Suprapubic skin (tissue), 4 donors: Measurements from ENCODE around the gene PFN3. TPM values are rescaled to one million over a fixed set of nuclear protein-coding genes. Genes with fewer than 3 reads are reported as not detected.

Experiments used
- DNase-seq, 2 donors: peaks; one replicate each; pipeline ENCODE4 v3.0.0-alpha.2; 2019; ENCODE audit warnings: low spot score in 2 of 2
- H3K27ac ChIP-seq: fragments of 200-600 bp; sonication (generic); one replicate; pipeline ENCODE4 v1.5.1; 2019
- H3K27me3 ChIP-seq: fragments of 200-600 bp; sonication (generic); one replicate; pipeline ENCODE4 v1.5.1; 2019
- H3K36me3 ChIP-seq: fragments of 200-600 bp; sonication (generic); one replicate; pipeline ENCODE4 v1.5.1; 2019
- H3K4me1 ChIP-seq: fragments of 200-600 bp; sonication (generic); one replicate; pipeline ENCODE4 v1.5.1; 2019
- H3K4me3 ChIP-seq: fragments of 200-600 bp; sonication (generic); one replicate; pipeline ENCODE4 v1.5.1; 2019; ENCODE audit warnings: mild to moderate bottlenecking
- H3K9me3 ChIP-seq: fragments of 200-600 bp; sonication (generic); one replicate; pipeline ENCODE4 v1.5.1; 2019
- EP300 ChIP-seq: sonication (generic); formaldehyde crosslinking; IDR thresholded peaks from one replicate; pipeline ENCODE4 v1.6.1; 2017; ENCODE audit warnings: antibody characterized with exemption
- POLR2A ChIP-seq, 2 donors: fragments of 450-650 bp; IDR thresholded peaks; one replicate each; pipeline ENCODE4 v1.6.1; 2017; ENCODE audit warnings: antibody characterized with exemption in 2 of 2, mild to moderate bottlenecking in 2 of 2, moderate library complexity in 2 of 2
- POLR2AphosphoS5 ChIP-seq, 3 donors: sonication (generic); formaldehyde crosslinking; IDR thresholded peaks; one replicate each; pipeline ENCODE4 v1.6.1; 2017; ENCODE audit warnings: antibody characterized with exemption in 3 of 3
- WGBS: methylation state at CpG from one replicate; pipeline ENCODE4 v1.1.5; 2018; 5-methylcytosine and 5-hydroxymethylcytosine counted together
- total RNA-seq, 4 donors: library from RNA; depleted of rRNA; stranded (reverse); fragments of >200 nt; gene quantifications; one replicate each; pipeline ENCODE4 v1.1.0, GENCODE V29; 2016
- TF ChIP-seq, protein P1 (sequence below), 2 donors: fragments of 200-600 bp in 1 of 2; fragments of 450-650 bp in 1 of 2; sonication (generic) in 1 of 2; IDR thresholded peaks; one replicate each; pipeline ENCODE4 v1.5.1; 2016 to 2019; ENCODE audit warnings: antibody characterized with exemption in 2 of 2, mild to moderate bottlenecking in 1 of 2, moderate library complexity in 1 of 2

PFN3 gene
- total RNA-seq, 4 donors from 2014 or later, result not detected

DNA sequence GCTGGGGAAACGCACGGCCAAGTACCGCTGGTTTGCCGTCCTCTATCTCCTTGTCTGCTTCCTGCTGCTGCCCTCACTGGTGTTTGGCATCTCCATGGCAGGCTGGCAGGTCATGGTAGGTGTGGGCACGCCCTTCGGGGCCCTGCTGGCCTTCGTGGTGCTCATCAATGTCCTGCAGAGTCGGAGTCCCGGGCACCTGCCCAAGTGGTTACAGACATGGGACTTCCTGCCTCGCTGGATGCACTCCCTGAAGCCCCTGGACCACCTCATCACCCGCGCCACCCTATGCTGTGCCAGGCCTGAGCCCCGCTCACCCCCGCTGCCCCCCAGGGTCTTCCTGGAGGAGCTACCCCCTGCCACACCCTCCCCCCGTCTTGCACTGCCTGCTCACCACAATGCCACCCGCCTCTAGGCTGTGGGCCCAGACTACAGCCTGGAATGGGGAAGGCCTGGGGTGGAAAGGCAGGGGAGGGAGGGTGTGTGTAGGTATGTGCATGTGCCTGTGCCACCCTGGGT, 2.5 kb downstream of the PFN3 start:
- Histone ChIP-seq H3K27ac (no peak overlapping the region), H3K4me3 (no peak overlapping the region), H3K9me3 (no peaks in the 10 kb centered on the region), H3K36me3 (no peaks in the 10 kb centered on the region), H3K4me1 (peaks cover 21% of the 10 kb centered on the region), H3K27me3 (peaks cover 56% of the 10 kb centered on the region)
- DNase-seq, result no peak
- 75% methylated on average over 5 of the region's 16 CpGs for WGBS
- TF ChIP-seq EP300, result no peak
- no peak for TF ChIP-seq POLR2A (IDR thresholded peaks at IDR 0.05)
- TF ChIP-seq, protein P1, sequence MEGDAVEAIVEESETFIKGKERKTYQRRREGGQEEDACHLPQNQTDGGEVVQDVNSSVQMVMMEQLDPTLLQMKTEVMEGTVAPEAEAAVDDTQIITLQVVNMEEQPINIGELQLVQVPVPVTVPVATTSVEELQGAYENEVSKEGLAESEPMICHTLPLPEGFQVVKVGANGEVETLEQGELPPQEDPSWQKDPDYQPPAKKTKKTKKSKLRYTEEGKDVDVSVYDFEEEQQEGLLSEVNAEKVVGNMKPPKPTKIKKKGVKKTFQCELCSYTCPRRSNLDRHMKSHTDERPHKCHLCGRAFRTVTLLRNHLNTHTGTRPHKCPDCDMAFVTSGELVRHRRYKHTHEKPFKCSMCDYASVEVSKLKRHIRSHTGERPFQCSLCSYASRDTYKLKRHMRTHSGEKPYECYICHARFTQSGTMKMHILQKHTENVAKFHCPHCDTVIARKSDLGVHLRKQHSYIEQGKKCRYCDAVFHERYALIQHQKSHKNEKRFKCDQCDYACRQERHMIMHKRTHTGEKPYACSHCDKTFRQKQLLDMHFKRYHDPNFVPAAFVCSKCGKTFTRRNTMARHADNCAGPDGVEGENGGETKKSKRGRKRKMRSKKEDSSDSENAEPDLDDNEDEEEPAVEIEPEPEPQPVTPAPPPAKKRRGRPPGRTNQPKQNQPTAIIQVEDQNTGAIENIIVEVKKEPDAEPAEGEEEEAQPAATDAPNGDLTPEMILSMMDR (IDR thresholded peaks at IDR 0.05), result no peak
- no peak for TF ChIP-seq POLR2AphosphoS5 (IDR thresholded peaks at IDR 0.05)

DNA sequence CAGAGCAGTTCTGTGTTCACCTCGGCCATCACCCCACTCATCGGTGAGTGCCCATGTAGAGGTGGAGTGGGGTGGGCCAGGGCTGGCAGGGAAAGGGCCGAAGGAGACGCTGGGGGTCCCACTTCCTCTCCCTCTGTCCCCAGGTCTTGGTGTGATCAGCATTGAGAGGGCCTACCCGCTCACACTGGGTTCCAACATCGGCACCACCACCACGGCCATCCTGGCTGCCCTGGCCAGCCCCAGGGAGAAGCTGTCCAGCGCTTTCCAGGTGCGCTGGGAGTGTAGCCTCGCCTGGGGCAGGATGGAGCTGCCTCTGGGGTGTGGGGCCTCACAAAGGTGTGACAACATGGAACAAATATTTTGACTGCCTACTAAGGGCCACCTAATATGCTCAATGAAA, 3.7 kb downstream of the PFN3 start:
- no peak overlapping the region for H3K27ac ChIP-seq
- peaks cover 45% of the 10 kb centered on the region for H3K27me3 ChIP-seq
- H3K4me1 ChIP-seq, result peaks cover 10% of the 10 kb centered on the region
- no peak for TF ChIP-seq POLR2AphosphoS5 (IDR thresholded peaks at IDR 0.05)
- TF ChIP-seq, protein P1 (IDR thresholded peaks at IDR 0.05), result no peak
- TF ChIP-seq EP300, result no peak
- TF ChIP-seq POLR2A (IDR thresholded peaks at IDR 0.05), result no peak
- WGBS, result no CpG with 5 or more reads among the region's 10 CpGs
- no peaks in the 10 kb centered on the region for H3K36me3 ChIP-seq
- no peak overlapping the region for H3K4me3 ChIP-seq
- DNase-seq, result no peak
- no peaks in the 10 kb centered on the region for H3K9me3 ChIP-seq

DNA sequence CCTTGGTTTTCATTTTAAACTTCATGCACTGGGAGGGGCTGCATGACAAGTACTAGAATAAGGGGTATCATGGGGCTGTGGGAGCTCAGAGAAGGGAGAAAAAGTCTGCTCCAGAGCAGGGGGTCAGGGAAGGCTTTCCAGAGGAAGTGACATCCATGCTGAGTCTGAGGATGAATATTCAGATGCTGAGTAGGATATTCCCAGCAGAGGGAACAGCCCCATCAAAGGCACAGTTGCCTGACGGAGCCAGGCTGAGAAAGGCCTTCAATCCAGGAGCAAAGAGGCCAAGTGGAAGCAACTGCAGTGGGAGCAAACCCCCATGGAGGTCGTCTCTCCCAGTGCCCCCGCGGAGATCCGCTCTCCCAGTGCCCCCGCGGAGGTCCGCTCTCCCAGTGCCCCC, 4.4 kb downstream of the PFN3 start:
- no peak for TF ChIP-seq POLR2AphosphoS5 (IDR thresholded peaks at IDR 0.05)
- TF ChIP-seq EP300, result no peak
- no peak for TF ChIP-seq POLR2A (IDR thresholded peaks at IDR 0.05)
- TF ChIP-seq, protein P1 (IDR thresholded peaks at IDR 0.05), result no peak
- no peak overlapping the region for H3K4me3 ChIP-seq
- H3K4me1 ChIP-seq, result peaks cover 10% of the 10 kb centered on the region
- no peaks in the 10 kb centered on the region for H3K9me3 ChIP-seq
- peaks cover 38% of the 10 kb centered on the region for H3K27me3 ChIP-seq
- 50% methylated on average over 1 of the region's 8 CpGs for WGBS
- H3K27ac ChIP-seq, result no peak overlapping the region
- H3K36me3 ChIP-seq, result no peaks in the 10 kb centered on the region
- DNase-seq, result no peak

DNA sequence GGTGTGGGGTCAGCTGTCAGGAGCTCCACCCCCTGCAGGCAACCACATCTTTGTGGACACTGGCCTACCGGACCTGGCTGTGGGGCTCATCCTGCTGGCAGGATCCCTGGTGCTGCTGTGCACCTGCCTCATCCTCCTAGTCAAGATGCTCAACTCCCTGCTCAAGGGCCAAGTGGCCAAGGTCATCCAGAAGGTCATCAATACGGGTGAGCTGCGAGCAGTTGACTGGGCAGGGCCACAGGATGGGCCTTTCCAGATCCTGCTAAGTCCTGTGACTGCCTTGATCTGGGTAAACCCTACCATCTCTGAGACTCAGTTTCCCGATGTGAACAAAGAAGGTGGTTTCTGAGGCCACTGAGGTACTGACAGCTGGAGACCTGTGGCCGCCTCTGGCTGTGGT, 6.5 kb downstream of the PFN3 start:
- Histone ChIP-seq H3K27ac (no peak overlapping the region), H3K4me3 (no peak overlapping the region), H3K27me3 (peaks cover 18% of the 10 kb centered on the region), H3K9me3 (no peaks in the 10 kb centered on the region), H3K4me1 (peaks cover 14% of the 10 kb centered on the region), H3K36me3 (no peaks in the 10 kb centered on the region)
- TF ChIP-seq, protein P1 (IDR thresholded peaks at IDR 0.05), result no peak
- TF ChIP-seq POLR2A (IDR thresholded peaks at IDR 0.05), result no peak
- TF ChIP-seq EP300, result no peak
- TF ChIP-seq POLR2AphosphoS5 (IDR thresholded peaks at IDR 0.05), result no peak
- WGBS, result 71% methylated on average over 5 of the region's 5 CpGs
- no peak for DNase-seq

DNA sequence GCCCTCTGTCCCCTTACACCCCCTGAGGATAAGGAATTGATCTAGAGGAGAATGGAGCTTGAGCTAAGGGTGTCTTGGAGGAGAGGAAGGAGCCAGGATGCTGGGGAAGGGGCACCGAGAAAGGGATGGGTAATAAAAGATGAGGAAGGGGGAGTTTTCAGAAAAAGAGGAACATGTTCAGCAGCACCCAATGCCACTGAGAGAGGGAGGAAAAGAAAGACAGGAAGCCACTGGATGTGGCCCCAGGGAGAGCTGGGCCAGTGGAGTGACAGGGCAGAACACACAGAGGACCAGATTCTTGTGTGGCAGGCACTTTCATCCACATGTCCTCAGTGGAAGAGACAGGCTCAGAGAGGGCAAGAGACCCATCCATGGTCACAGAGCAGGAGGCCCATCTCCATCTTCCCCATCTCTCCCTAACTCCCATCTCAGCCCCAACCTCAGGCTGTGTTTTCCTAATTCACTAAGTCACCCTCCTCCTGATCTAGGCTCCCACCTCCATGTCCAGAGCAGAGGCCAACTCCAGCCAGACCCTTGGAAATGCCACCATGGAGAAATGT, 7.2 kb downstream of the PFN3 start:
- Histone ChIP-seq H3K36me3 (no peaks in the 10 kb centered on the region), H3K9me3 (no peaks in the 10 kb centered on the region), H3K4me3 (no peak overlapping the region), H3K27me3 (peaks cover 17% of the 10 kb centered on the region), H3K27ac (no peak overlapping the region), H3K4me1 (peaks cover 19% of the 10 kb centered on the region)
- TF ChIP-seq POLR2AphosphoS5 (IDR thresholded peaks at IDR 0.05) (no peak), POLR2A (IDR thresholded peaks at IDR 0.05) (no peak), EP300 (no peak)
- TF ChIP-seq, protein P1 (IDR thresholded peaks at IDR 0.05), result no peak
- no peak for DNase-seq
- WGBS, result 83% methylated on average over 1 of the region's 1 CpG
